Measurements from ENCODE around the gene SKAP1.
"Not testable (repeated sequence)": the region's sequence is repeated elsewhere in the genome, so short reads cannot be mapped to it uniquely, and the experiment has no call there.

Gene SKAP1

DNA sequence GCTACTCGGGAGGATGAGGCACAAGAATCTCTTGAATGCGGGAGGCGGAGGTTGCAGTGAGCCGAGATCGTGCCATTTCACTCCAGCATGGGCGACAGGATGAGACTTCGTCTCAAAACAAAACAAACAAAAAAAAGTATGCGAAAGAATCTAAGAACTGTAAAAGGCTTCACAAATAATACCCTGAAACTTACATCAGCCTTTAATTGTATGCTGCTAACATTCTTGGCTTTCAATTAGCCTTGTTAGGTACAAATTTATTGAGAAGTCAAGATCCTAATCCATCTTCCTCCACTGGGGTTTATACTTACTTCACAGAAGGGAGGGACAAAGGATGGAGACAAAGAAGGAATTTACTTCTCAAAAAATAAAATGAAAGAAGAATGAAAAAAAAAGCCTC, 239.1 kb downstream of the SKAP1 start:
- H3K9ac ChIP-seq (ENCODE audit: low read length): no peak overlapping the region
- no peak overlapping the region for H3K27ac ChIP-seq (ENCODE audit: low read depth, low read length)
- peaks cover 5% of the 10 kb centered on the region in 2 donors for H3K27me3 ChIP-seq (ENCODE audit: control insufficient read depth in 1 of 2, insufficient read depth in 2 of 2, low read length in 2 of 2)
- H3K4me1 ChIP-seq (ENCODE audit: insufficient read depth, low read length): no peaks in the 10 kb centered on the region
- H3K36me3 ChIP-seq (ENCODE audit: insufficient read depth, low read length): no peaks in the 10 kb centered on the region
- H3K4me3 ChIP-seq (ENCODE audit: low read depth in 1 of 2, low read length in 2 of 2): no peak overlapping the region
- H3K9me3 ChIP-seq (ENCODE audit: low read length): no peaks in the 10 kb centered on the region

- Histone ChIP-seq H3K9me3 (ENCODE audit: low read length) (no peaks in the 10 kb centered on the region), H3K9ac (ENCODE audit: low read length) (no peak overlapping the region), H3K36me3 (ENCODE audit: insufficient read depth, low read length) (no peaks in the 10 kb centered on the region), H3K4me1 (ENCODE audit: insufficient read depth, low read length) (no peaks in the 10 kb centered on the region), H3K4me3 (ENCODE audit: low read depth in 1 of 2, low read length in 2 of 2) (no peak overlapping the region), H3K27me3 (ENCODE audit: control insufficient read depth in 1 of 2, insufficient read depth in 2 of 2, low read length in 2 of 2) (peaks cover 4 to 5% of the 10 kb centered on the region in 2 donors), H3K27ac (ENCODE audit: low read depth, low read length) (no peak overlapping the region)
Measured at GRCh38 chr17:48187872-48188608, 242.0 kb downstream of the SKAP1 start.

DNA sequence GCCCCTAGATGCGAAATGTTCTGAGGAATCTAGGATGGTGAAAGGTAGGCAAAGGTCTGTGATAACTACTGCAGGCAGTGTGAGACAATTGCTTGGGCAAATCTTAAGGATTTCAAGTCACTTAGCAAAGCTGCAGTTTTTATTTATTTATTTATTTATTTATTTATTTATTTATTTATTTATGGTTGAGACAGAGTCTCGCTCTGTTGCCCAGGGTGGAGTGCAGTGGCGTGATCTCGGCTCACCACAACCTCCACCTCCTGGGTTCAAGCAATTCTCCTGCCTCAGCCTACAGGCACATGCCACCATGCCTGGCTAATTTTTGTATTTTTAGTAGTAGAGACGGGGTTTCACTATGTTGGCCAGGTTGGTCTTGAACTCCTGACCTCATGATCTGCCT, 243.7 kb downstream of the SKAP1 start:
- H3K4me1 ChIP-seq (ENCODE audit: insufficient read depth, low read length); H3K27me3 ChIP-seq (ENCODE audit: control insufficient read depth in 1 of 2, insufficient read depth in 2 of 2, low read length in 2 of 2); H3K9me3 ChIP-seq (ENCODE audit: low read length); H3K36me3 ChIP-seq (ENCODE audit: insufficient read depth, low read length); H3K9ac ChIP-seq (ENCODE audit: low read length); H3K27ac ChIP-seq (ENCODE audit: low read depth, low read length); H3K4me3 ChIP-seq (ENCODE audit: low read depth in 1 of 2, low read length in 2 of 2): not testable (repeated sequence)

DNA sequence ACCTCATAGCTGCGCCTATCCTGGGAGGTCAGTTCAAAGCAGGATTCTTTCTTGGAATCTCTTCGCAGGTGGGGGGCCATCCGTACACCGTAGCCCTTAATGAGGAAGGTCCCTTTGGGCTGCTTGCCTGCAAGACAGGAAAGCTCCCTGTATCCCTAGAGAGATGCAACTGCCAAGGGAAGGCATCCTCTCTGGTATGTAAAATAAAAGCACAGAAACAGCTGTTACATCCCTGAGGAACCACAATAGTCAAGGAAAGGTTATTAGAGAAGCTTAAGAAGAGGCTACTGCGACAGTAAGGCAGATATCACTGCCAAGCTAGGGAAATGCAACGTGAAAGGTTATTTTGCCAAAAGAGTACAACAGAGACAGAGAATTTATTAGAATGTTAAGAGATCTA, 245.3 kb downstream of the SKAP1 start:
- H3K27ac ChIP-seq (ENCODE audit: low read depth, low read length): no peak overlapping the region
- no peaks in the 10 kb centered on the region for H3K9me3 ChIP-seq (ENCODE audit: low read length)
- H3K9ac ChIP-seq (ENCODE audit: low read length): no peak overlapping the region
- H3K4me3 ChIP-seq (ENCODE audit: low read depth in 1 of 2, low read length in 2 of 2): no peak overlapping the region
- H3K36me3 ChIP-seq (ENCODE audit: insufficient read depth, low read length): no peaks in the 10 kb centered on the region
- no peaks in the 10 kb centered on the region for H3K4me1 ChIP-seq (ENCODE audit: insufficient read depth, low read length)
- H3K27me3 ChIP-seq (ENCODE audit: control insufficient read depth in 1 of 2, insufficient read depth in 2 of 2, low read length in 2 of 2): peaks cover 4 to 5% of the 10 kb centered on the region in 2 donors

DNA sequence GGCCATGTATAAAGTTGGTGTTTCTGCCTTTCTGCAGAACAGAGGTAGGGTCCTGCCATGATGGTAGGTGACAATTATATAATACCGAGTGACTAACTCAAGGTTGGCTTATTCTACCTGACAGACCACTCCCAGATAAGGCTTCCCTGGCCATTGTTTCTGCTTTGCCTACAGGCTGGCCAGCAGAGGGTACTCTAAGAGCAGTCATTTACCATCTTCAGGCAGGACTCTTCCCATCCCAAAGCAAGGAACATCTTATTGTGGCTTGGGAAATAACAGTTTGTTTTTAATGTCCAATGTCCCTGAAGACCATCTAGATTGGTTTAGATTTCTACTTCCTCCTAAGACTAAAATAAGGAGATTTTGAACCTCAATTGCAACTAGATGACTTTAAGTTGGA, 248.4 kb downstream of the SKAP1 start:
- no peaks in the 10 kb centered on the region for H3K36me3 ChIP-seq (ENCODE audit: insufficient read depth, low read length)

GRCh38 chr17:48180842-48181629, 249.0 kb downstream of the SKAP1 start:
- Histone ChIP-seq H3K27me3 (ENCODE audit: control insufficient read depth in 1 of 2, insufficient read depth in 2 of 2, low read length in 2 of 2) (peaks cover 4 to 5% of the 10 kb centered on the region in 2 donors), H3K9me3 (ENCODE audit: low read length) (no peaks in the 10 kb centered on the region), H3K36me3 (ENCODE audit: insufficient read depth, low read length) (no peaks in the 10 kb centered on the region), H3K9ac (ENCODE audit: low read length) (no peak overlapping the region), H3K4me1 (ENCODE audit: insufficient read depth, low read length) (no peaks in the 10 kb centered on the region), H3K27ac (ENCODE audit: low read depth, low read length) (no peak overlapping the region), H3K4me3 (ENCODE audit: low read depth in 1 of 2, low read length in 2 of 2) (no peak overlapping the region)

More for the DNA sequence above, 248.4 kb downstream of the SKAP1 start:
- Histone ChIP-seq H3K9ac (ENCODE audit: low read length) (no peak overlapping the region), H3K27ac (ENCODE audit: low read depth, low read length) (no peak overlapping the region), H3K27me3 (ENCODE audit: control insufficient read depth in 1 of 2, insufficient read depth in 2 of 2, low read length in 2 of 2) (peaks cover 4 to 5% of the 10 kb centered on the region in 2 donors), H3K4me3 (ENCODE audit: low read depth in 1 of 2, low read length in 2 of 2) (no peak overlapping the region), H3K9me3 (ENCODE audit: low read length) (no peaks in the 10 kb centered on the region), H3K4me1 (ENCODE audit: insufficient read depth, low read length) (no peaks in the 10 kb centered on the region)

DNA sequence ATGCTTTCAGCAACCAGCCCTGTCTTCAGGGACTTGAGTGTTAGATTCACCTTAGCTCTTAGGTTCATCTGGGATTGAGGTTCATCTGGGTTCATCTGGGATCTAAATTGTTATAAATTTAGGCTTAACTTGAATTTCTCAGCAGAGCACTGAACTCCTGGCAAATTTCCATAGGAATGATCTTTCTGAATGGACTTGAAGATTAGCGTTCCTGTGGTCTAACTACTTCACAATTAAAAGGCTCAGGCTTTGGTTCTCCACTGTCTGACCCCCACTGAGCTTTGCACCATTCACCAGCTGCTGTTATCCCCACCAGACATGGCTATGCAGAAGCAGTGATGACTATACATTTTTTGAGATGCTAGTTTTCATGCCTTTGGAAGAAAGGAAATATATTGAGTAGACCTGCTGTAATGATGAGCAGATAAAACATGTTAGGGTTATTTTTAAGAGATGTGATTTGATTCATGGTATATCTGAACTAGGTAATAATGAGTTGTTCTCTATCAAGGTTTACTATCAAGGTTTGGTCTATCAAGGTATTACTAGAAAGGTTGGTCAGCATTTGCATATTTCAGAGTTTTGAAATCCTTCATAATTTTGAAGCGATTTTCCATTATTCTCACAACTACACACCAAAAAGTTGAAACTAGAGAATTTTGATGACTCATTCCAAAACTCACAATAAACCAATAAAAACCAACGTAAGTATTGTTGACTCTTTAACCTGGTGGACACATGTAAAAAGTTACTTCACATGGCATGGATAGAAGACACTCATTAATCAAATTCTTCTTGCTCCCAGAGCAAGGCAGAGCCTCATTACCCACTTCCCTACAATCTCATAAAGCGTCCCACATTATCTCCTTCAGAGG, 250.7 kb downstream of the SKAP1 start:
- Histone ChIP-seq H3K4me3 (ENCODE audit: low read depth in 1 of 2, low read length in 2 of 2) (no peak overlapping the region), H3K27ac (ENCODE audit: low read depth, low read length) (no peak overlapping the region), H3K27me3 (ENCODE audit: control insufficient read depth in 1 of 2, insufficient read depth in 2 of 2, low read length in 2 of 2) (no peaks in the 10 kb centered on the region), H3K4me1 (ENCODE audit: insufficient read depth, low read length) (no peaks in the 10 kb centered on the region), H3K36me3 (ENCODE audit: insufficient read depth, low read length) (no peaks in the 10 kb centered on the region), H3K9me3 (ENCODE audit: low read length) (no peaks in the 10 kb centered on the region), H3K9ac (ENCODE audit: low read length) (no peak overlapping the region)

- H3K36me3 ChIP-seq (ENCODE audit: insufficient read depth, low read length): no peaks in the 10 kb centered on the region
- no peak overlapping the region for H3K9ac ChIP-seq (ENCODE audit: low read length)
- no peaks in the 10 kb centered on the region for H3K9me3 ChIP-seq (ENCODE audit: low read length)
- no peaks in the 10 kb centered on the region for H3K27me3 ChIP-seq (ENCODE audit: control insufficient read depth in 1 of 2, insufficient read depth in 2 of 2, low read length in 2 of 2)
- no peak overlapping the region for H3K4me3 ChIP-seq (ENCODE audit: low read depth in 1 of 2, low read length in 2 of 2)
- H3K4me1 ChIP-seq (ENCODE audit: insufficient read depth, low read length): no peaks in the 10 kb centered on the region
- H3K27ac ChIP-seq (ENCODE audit: low read depth, low read length): no peak overlapping the region
Measured at GRCh38 chr17:48178317-48178716, 251.7 kb downstream of the SKAP1 start.

DNA sequence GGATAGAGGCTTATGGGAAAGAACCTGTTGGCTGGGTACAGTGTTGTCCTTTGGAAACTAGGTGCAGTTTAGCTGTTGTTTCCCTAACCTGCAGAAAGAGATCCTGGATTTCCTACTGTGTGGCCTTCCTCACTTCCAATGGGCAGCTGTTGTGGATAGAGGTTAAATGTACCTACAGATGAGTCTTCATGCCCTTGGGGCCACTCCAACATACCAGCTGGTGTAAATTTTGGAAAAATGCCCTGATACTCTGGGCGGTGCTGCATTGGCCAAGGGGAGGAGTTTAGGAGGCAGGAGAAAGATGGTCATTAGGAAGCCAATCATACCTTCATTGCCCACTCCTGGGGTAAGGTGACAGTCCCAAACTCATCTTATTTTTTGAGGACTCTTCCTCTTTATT, 252.2 kb downstream of the SKAP1 start:
- Histone ChIP-seq H3K27me3 (ENCODE audit: control insufficient read depth in 1 of 2, insufficient read depth in 2 of 2, low read length in 2 of 2) (no peaks in the 10 kb centered on the region), H3K4me3 (ENCODE audit: low read depth in 1 of 2, low read length in 2 of 2) (no peak overlapping the region), H3K9me3 (ENCODE audit: low read length) (no peaks in the 10 kb centered on the region), H3K27ac (ENCODE audit: low read depth, low read length) (no peak overlapping the region), H3K9ac (ENCODE audit: low read length) (no peak overlapping the region), H3K36me3 (ENCODE audit: insufficient read depth, low read length) (no peaks in the 10 kb centered on the region), H3K4me1 (ENCODE audit: insufficient read depth, low read length) (no peaks in the 10 kb centered on the region)

DNA sequence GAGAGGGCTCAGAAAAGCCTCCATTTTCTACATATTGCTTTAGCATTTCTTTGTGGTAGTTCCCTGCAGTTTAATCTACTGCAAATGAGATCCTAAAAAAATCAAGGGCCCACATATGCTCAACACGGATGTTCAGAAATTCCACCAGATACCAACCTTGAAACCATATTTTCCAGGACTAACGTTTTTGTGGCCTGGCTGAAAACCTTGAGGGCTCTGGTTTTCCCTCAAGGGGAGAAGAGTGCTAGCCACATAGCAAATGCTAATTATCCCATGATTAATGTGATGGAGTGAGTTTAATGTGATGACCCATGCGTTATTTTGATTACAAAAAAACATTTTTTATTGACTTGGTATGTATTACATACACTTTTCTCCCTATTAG, 253.6 kb downstream of the SKAP1 start:
- Histone ChIP-seq H3K4me3 (ENCODE audit: low read depth in 1 of 2, low read length in 2 of 2) (no peak overlapping the region), H3K27ac (ENCODE audit: low read depth, low read length) (no peak overlapping the region), H3K36me3 (ENCODE audit: insufficient read depth, low read length) (no peaks in the 10 kb centered on the region), H3K9me3 (ENCODE audit: low read length) (no peaks in the 10 kb centered on the region), H3K27me3 (ENCODE audit: control insufficient read depth in 1 of 2, insufficient read depth in 2 of 2, low read length in 2 of 2) (no peaks in the 10 kb centered on the region), H3K9ac (ENCODE audit: low read length) (no peak overlapping the region), H3K4me1 (ENCODE audit: insufficient read depth, low read length) (no peaks in the 10 kb centered on the region)

GRCh38 chr17:48175692-48176470, 254.1 kb downstream of the SKAP1 start:
- no peaks in the 10 kb centered on the region for H3K4me1 ChIP-seq (ENCODE audit: insufficient read depth, low read length)
- no peaks in the 10 kb centered on the region for H3K9me3 ChIP-seq (ENCODE audit: low read length)
- H3K27ac ChIP-seq (ENCODE audit: low read depth, low read length): no peak overlapping the region

More at GRCh38 chr17:48175692-48176470, 254.1 kb downstream of the SKAP1 start:
- Histone ChIP-seq H3K36me3 (ENCODE audit: insufficient read depth, low read length) (no peaks in the 10 kb centered on the region), H3K27me3 (ENCODE audit: control insufficient read depth in 1 of 2, insufficient read depth in 2 of 2, low read length in 2 of 2) (no peaks in the 10 kb centered on the region), H3K4me3 (ENCODE audit: low read depth in 1 of 2, low read length in 2 of 2) (no peak overlapping the region), H3K9ac (ENCODE audit: low read length) (no peak overlapping the region)

Measured in muscle layer of colon (tissue), 2 donors.